ENCODE data around the gene TREM1. TPM values are rescaled to one million over a fixed set of nuclear protein-coding genes. Genes with fewer than 3 reads are reported as not detected.
A peak's percentile ranks its signal among the peaks of the same experiment; 100 is the strongest.
"Not testable (repeated sequence)": the region's sequence is repeated elsewhere in the genome, so short reads cannot be mapped to it uniquely, and the experiment has no call there.

Gene TREM1
- total RNA-seq, 4 donors from 2014 or later, result 0.25 to 5.5 TPM; not detected in 2

DNA sequence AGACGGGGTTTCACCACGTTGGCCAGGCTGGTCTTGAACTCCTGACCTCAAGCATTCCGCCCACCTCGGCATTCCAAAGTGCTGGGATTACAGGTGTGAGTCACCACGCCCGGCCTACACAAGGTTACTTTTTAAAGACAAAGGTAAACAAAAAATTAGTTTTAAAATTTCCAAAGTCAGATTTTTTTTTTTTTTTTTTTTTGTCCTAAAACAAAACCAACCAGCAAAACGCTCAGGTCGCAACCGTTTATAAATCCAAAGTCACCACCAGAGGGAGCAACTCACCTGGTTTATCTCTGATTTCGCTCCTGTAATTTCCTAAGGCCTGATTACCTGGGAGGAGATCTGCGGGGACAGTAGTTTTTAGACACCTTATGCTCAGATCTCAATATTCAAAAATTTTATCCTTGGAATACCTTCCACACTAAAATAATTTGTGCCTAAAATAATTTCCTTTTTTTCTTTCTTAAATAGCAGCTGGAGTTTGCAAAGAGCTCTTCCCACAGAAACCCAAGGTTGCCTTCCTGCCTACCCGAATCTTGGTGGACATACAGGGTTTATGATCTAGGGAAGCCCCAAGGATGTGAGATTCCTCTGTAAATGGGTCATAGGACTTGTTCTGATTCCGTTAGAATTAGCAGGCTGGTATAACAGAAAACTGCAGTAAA, 19.8 kb upstream of the TREM1 start:
- no peak overlapping the region for H3K27ac ChIP-seq
- no peaks in the 10 kb centered on the region for H3K4me1 ChIP-seq
- H3K4me3 ChIP-seq, result no peak overlapping the region
- no peaks in the 10 kb centered on the region for H3K36me3 ChIP-seq
- peaks cover 41% of the 10 kb centered on the region for H3K27me3 ChIP-seq
- TF ChIP-seq POLR2AphosphoS5 (IDR thresholded peaks at IDR 0.05) (no peak), POLR2A (IDR thresholded peaks at IDR 0.05) (no peak)
- TF ChIP-seq, protein P1, sequence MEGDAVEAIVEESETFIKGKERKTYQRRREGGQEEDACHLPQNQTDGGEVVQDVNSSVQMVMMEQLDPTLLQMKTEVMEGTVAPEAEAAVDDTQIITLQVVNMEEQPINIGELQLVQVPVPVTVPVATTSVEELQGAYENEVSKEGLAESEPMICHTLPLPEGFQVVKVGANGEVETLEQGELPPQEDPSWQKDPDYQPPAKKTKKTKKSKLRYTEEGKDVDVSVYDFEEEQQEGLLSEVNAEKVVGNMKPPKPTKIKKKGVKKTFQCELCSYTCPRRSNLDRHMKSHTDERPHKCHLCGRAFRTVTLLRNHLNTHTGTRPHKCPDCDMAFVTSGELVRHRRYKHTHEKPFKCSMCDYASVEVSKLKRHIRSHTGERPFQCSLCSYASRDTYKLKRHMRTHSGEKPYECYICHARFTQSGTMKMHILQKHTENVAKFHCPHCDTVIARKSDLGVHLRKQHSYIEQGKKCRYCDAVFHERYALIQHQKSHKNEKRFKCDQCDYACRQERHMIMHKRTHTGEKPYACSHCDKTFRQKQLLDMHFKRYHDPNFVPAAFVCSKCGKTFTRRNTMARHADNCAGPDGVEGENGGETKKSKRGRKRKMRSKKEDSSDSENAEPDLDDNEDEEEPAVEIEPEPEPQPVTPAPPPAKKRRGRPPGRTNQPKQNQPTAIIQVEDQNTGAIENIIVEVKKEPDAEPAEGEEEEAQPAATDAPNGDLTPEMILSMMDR (IDR thresholded peaks at IDR 0.05), result peak; percentile 20 to 62 (median 51)
- 21 to 24% methylated on average over 12 to 13 of the region's 13 CpGs for WGBS, 2 donors (ENCODE audit: low coverage in 1 of 2)
- H3K9me3 ChIP-seq, result no peaks in the 10 kb centered on the region
- no peak for ATAC-seq

DNA sequence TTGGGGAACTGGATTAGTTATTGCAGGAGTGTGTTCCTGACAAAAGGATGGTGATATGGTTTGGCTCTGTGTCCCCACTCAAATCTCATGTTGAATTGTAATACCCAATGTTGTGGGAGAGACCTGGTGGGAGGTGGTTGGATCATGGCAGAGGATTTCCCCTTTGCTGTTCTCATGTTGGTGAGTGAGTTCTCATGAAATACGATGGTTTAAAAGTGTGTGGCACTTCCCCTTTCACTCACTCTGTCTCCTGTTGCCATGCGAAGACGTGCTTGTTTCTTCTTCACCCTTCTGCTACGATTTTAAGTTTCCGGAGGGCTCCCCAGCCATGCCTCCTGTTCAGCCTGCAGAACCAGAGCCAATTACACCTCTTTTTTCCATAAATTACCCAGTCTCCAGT, 16.2 kb upstream of the TREM1 start:
- Histone ChIP-seq H3K4me1 (no peaks in the 10 kb centered on the region), H3K9me3 (peaks cover 0 to 5% (median 0%) of the 10 kb centered on the region in 3 donors), H3K27ac (no peak overlapping the region), H3K4me3 (no peak overlapping the region), H3K27me3 (peaks cover 18% of the 10 kb centered on the region), H3K36me3 (no peaks in the 10 kb centered on the region)
- TF ChIP-seq POLR2AphosphoS5 (IDR thresholded peaks at IDR 0.05) (no peak), POLR2A (IDR thresholded peaks at IDR 0.05) (no peak), EP300 (IDR thresholded peaks at IDR 0.05) (no peak)
- TF ChIP-seq, protein P1 (IDR thresholded peaks at IDR 0.05), result no peak
- WGBS, 2 donors (ENCODE audit: low coverage in 1 of 2), result 62 to 67% methylated on average over 5 of the region's 5 CpGs
- no peak for ATAC-seq

DNA sequence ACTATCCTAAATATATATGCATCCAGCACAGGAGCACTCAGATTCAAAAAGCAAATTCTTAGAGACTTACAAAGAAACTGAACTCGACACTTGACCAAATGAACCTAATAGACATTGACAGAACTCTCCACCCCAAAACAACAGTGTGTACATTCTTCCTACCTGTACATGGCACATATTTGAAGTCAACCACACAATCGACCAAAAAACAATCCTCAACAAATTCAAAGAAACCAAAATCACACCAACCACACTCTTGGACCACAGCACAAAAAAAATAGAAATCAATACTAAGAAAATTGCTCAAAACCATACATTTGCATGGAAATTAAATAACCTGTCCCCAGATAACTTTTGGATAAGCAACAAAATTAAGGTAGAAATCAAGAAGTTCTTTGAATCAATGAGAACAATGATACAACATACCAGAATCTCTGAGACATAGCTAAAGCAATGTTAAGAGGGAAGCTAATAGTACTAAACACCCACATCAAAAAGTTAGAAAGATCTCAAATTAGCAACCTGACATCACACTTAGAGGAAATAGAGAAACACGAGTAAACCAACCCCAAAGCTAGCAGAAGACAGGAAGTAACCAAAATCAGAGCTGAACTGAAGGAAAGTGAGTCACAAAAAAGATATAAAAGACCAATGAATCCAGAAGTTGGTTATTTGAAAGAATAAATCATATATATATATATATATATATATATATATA, 12.5 kb upstream of the TREM1 start:
- no peak overlapping the region for H3K4me3 ChIP-seq
- WGBS, 2 donors (ENCODE audit: low coverage in 1 of 2), result 65 to 73% methylated on average over 2 to 3 of the region's 3 CpGs
- H3K9me3 ChIP-seq, result peaks cover 0 to 15% (median 0%) of the 10 kb centered on the region in 3 donors
- TF ChIP-seq POLR2A (IDR thresholded peaks at IDR 0.05) (no peak), POLR2AphosphoS5 (IDR thresholded peaks at IDR 0.05) (no peak), EP300 (IDR thresholded peaks at IDR 0.05) (no peak)
- TF ChIP-seq, protein P1 (IDR thresholded peaks at IDR 0.05), result no peak
- peaks cover 30% of the 10 kb centered on the region for H3K27me3 ChIP-seq
- H3K36me3 ChIP-seq, result no peaks in the 10 kb centered on the region
- H3K27ac ChIP-seq, result no peak overlapping the region
- no peaks in the 10 kb centered on the region for H3K4me1 ChIP-seq
- no peak for ATAC-seq

DNA sequence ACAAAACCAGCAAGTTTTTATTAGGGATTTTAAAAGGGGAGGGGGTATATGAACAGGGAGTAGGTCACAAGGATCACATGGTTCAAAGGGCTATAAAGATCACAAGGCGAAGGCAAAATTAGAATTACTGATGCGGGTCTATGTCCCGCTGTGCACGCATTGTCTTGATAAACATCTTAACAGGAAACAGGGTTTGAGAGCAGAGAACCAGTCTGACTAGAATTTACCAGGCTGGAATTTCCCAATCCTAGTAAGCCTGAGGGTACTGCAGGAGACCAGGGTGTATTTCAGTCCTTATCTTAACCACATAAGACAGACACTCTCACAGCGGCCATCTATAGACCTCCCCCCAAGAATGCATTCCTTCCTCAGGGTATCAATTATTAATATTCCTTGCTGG, 10.8 kb upstream of the TREM1 start:
- Histone ChIP-seq H3K27me3 (peaks cover 30% of the 10 kb centered on the region), H3K9me3 (peaks cover 0 to 15% (median 0%) of the 10 kb centered on the region in 3 donors)
- H3K36me3 ChIP-seq, H3K4me1 ChIP-seq, H3K27ac ChIP-seq, H3K4me3 ChIP-seq, ATAC-seq: not testable (repeated sequence)
- 61 to 83% methylated on average over 4 to 5 of the region's 5 CpGs for WGBS, 2 donors (ENCODE audit: low coverage in 1 of 2)

DNA sequence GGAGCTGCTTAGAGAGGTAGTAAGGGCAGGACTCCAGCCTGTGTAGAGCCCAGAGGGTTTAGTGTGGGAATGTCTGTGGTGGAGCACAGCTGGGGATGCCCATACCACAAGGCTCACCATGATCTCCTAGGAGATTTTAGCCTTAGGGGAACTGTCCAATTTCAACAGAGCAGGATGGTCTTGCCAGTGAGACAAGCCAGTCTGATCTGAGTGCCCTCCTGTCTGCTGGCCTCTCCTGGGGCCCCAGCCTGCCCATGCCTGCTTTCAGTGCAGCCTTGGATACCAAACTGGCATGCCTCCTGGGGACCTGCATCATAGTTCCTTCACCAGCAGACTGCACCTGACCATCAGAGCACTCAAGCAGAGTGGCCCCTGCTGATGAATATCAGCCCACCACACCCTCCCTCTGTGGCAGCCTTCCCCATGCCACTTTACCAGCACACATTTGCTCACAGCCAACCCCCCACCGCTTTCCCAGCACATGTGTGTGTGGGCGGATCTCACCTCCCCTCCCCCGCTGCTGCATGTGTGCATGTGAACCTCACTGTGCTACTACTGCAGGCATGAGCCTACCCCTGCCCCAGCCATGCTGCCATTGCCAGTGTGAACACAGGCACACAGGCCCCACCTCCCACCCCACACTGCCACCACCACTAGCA, 7.9 kb upstream of the TREM1 start:
- ATAC-seq, result no peak
- 100% methylated on average over 1 of the region's 3 CpGs; no CpG with 5 or more reads in 1 of the 2 donors for WGBS, 2 donors (ENCODE audit: low coverage in 1 of 2)
- TF ChIP-seq POLR2A (IDR thresholded peaks at IDR 0.05) (no peak), POLR2AphosphoS5 (IDR thresholded peaks at IDR 0.05) (no peak), EP300 (IDR thresholded peaks at IDR 0.05) (no peak)
- TF ChIP-seq, protein P1 (IDR thresholded peaks at IDR 0.05), result no peak

More for the DNA sequence above, 7.9 kb upstream of the TREM1 start:
- Histone ChIP-seq H3K27ac (no peak overlapping the region), H3K36me3 (no peaks in the 10 kb centered on the region), H3K4me1 (no peaks in the 10 kb centered on the region), H3K4me3 (no peak overlapping the region), H3K9me3 (peaks cover 0 to 10% (median 0%) of the 10 kb centered on the region in 3 donors), H3K27me3 (peaks cover 30% of the 10 kb centered on the region)

All from gastroesophageal sphincter (tissue), 4 donors.